HK-2 (cell line): ENCODE data around the gene CALML3.

Experiments
- DNase-seq: peaks from one replicate; pipeline ENCODE4 v3.0.0-alpha.2; 2018; ENCODE audit not compliant: unreplicated experiment

The CALML3 gene

GRCh38 chr10:5506751-5507648, 17.8 kb upstream of the CALML3 start:
- no peak for DNase-seq

GRCh38 chr10:5507649-5508131, 17.1 kb upstream of the CALML3 start:
- no peak for DNase-seq

GRCh38 chr10:5508161-5508604, 16.6 kb upstream of the CALML3 start:
- DNase-seq, result no peak

GRCh38 chr10:5508786-5509185, 16.0 kb upstream of the CALML3 start:
- DNase-seq, result no peak

- DNase-seq, result no peak
These were observed 15.5 kb upstream of the CALML3 start for GRCh38 chr10:5509236-5509635.

- no peak for DNase-seq
These were observed 15.1 kb upstream of the CALML3 start for GRCh38 chr10:5509691-5510090.

- no peak for DNase-seq
These were observed 14.3 kb upstream of the CALML3 start for GRCh38 chr10:5510281-5511072.

GRCh38 chr10:5511231-5511884, 13.4 kb upstream of the CALML3 start:
- DNase-seq, result no peak

GRCh38 chr10:5511885-5512280, 12.9 kb upstream of the CALML3 start:
- DNase-seq, result no peak

GRCh38 chr10:5512331-5512730, 12.4 kb upstream of the CALML3 start:
- DNase-seq, result no peak

- no peak for DNase-seq
These were observed 11.7 kb upstream of the CALML3 start for GRCh38 chr10:5512881-5513612.

GRCh38 chr10:5514226-5514850, 10.4 kb upstream of the CALML3 start:
- DNase-seq, result no peak

GRCh38 chr10:5515948-5516761, 8.6 kb upstream of the CALML3 start:
- no peak for DNase-seq

- no peak for DNase-seq
These were observed 7.2 kb upstream of the CALML3 start for GRCh38 chr10:5517546-5517945.

GRCh38 chr10:5518143-5518542, 6.6 kb upstream of the CALML3 start:
- no peak for DNase-seq

GRCh38 chr10:5519054-5519453, 5.7 kb upstream of the CALML3 start:
- DNase-seq, result no peak

GRCh38 chr10:5522913-5523560, 1.7 kb upstream of the CALML3 start:
- DNase-seq, result no peak

GRCh38 chr10:5523796-5524574, 776 bp upstream of the CALML3 start:
- no peak for DNase-seq
